ENCODE data around the gene APOBEC3B. TPM values are rescaled to one million over a fixed set of nuclear protein-coding genes. Genes with fewer than 3 reads are reported as not detected.

Gene APOBEC3B
- total RNA-seq = 0.72 TPM in 1 of 2 replicates, not detected in the other

DNA sequence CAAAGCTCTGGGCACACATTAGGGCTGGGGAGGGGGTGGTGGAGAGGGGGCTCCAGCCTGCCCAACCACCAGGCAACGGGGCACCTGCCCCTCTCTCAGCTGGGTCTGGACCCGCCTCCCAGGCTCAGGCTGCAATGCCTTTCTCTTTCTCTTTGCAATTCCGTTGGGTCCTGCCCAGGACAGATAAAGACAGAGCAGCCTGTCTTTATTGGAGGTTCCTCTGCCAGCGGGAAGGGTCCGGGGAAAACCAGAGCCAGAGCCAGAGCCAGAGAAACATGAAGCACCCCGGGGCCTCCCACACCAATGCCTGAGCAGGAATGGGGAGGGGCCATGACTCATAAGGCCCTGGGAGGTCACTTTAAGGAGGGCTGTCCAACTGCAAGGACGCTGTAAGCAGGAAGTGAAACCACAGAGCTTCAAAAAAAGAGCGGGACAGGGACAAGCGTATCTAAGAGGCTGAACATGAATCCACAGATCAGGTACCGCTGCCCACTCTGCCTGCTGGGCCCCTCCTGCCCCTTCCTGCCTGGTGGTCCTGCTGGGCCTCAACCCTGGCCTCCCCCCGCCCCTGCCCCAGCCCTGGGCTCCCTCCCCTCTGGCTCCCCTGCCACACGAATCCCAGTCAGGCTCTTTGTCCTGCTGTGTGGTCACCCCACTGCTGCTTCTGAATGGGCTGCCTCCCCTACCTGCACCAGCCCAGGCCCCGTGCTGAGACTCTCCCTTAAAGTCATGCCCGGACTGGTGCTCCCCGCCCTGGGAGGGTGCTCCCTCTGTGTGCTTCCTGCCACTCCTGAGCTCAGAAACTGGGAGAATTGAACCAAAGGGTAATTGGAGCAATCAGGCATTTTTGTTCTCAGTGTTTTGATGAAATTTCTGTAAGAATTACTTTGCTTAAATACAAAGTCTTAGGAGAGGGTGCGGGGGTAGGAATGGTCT is at the start of gene APOBEC3B:
TSS of gene APOBEC3B (plus strand) at position 356 of the 936 bp plus-strand sequence. CDS start at position 463, 107 bp downstream.

DNA sequence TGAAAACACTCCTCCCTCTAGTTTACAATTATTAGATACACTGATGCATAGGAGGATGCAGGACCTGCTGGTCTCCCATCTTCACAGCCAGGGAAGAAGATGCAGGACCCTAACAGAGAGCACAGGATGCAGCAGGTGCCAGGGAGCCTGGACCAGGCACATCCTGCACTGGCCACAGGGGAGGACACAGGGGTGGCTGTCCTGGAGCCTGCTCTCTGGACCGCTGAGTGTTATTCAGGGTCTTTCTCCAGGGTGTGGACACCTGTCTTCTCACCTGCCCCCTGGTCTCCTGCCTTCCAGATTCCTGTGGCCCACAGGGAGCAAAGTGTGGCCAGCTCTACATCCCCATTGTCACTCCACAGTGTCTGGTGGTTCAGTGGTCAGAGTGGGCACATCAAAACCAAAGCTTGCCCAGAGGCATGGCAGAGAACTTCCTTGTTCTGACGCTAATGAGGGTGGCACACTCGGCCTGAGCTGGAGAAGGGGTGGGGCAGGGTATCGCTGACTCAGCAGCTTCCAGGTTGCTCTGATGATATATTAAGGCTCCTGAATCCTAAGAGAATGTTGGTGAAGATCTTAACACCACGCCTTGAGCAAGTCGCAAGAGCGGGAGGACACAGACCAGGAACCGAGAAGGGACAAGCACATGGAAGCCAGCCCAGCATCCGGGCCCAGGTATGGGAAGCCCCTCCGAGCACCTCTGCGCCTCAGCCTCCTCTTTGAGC is 24.9 kb upstream of the APOBEC3B start, which contains the start of gene APOBEC3A:
TSS of gene APOBEC3A (plus strand) at position 564 of the 725 bp plus-strand sequence. CDS start at position 647, 83 bp downstream.

DNA sequence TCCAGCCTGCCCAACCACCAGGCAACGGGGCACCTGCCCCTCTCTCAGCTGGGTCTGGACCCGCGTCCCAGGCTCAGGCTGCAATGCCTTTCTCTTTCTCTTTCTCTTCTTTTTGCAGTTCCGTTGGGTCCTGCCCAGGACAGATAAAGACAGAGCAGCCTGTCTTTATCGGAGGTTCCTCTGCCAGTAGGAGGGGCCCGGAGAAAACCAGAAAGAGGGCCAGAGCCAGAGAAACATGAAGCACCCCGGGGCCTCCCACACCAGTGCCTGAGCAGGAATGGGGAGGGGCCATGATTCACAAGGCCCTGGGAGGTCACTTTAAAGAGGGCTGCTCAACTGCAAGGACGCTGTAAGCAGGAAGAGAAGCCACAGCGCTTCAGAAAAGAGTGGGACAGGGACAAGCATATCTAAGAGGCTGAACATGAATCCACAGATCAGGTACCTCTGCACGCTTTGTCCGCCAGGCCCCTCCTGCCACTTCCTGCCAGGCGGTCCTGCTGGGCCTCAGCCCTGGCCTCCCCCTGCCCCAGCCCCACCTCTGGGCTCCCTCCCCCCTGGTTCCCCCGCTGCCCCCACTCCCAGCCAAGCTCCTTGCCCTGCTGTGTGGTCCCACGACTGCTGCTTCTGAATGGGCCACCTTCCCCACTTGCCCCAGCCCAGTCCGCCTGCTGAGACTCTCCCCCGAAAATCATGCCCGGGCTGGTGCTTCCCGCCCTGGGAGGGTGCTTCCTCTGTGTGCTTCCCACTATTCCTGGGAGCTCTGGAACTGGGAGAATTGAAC is 32.0 kb downstream of the APOBEC3B start, which contains the start of gene APOBEC3C:
TSS of gene APOBEC3C (plus strand) at position 316 of the 781 bp plus-strand sequence. CDS start at position 422, 106 bp downstream.

DNA sequence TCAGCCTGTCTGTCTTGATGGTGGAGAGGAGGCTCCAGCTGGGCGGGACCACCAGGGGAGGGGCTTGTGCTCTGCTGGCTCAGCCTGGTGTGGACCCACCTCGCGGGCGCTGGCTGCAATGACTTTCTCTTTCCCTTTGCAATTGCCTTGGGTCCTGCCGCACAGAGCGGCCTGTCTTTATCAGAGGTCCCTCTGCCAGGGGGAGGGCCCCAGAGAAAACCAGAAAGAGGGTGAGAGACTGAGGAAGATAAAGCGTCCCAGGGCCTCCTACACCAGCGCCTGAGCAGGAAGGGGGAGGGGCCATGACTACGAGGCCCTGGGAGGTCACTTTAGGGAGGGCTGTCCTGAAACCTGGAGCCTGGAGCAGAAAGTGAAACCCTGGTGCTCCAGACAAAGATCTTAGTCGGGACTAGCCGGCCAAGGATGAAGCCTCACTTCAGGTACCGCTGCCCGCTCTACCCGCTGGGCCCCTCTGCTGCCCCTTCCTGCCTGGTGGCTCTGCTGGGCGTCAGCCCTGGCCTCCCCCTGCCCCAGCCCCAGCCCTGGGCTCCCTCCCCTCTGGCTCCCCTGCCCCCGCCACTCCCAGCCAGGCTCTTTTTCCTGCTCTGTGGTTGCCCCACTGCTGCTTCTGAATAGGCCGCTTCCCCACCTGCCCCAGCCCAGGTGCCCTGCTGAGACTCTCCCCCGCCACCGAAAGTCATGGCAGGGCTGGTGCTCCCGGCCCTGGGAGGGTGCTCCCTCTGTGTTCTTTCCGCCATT is 58.6 kb downstream of the APOBEC3B start, which contains the start of gene APOBEC3F:
TSS of gene APOBEC3F (plus strand) at position 327 of the 759 bp plus-strand sequence. CDS start at position 424, 97 bp downstream.

Other genes with a start within 250 kb of the APOBEC3B start
- 80.0 and 91.4 TPM in 2 replicates for gene SUN2, start 226.3 kb upstream of the APOBEC3B start, total RNA-seq
- 17.8 and 39.6 TPM in 2 replicates for gene DNAL4, start 188.2 kb upstream of the APOBEC3B start, total RNA-seq
- gene NPTXR, start 138.3 kb upstream of the APOBEC3B start, total RNA-seq = 0.48 TPM in 1 of 2 replicates, not detected in the other
- gene CBX6, start 110.1 kb upstream of the APOBEC3B start, total RNA-seq = 12.0 and 14.1 TPM in 2 replicates
- 0.21 and 0.72 TPM in 2 replicates for gene APOBEC3A, start 24.7 kb upstream of the APOBEC3B start, total RNA-seq
- 5.8 and 13.4 TPM in 2 replicates for gene APOBEC3C, start 31.9 kb downstream of the APOBEC3B start, total RNA-seq
- 0.24 and 0.43 TPM in 2 replicates for gene APOBEC3D, start 38.8 kb downstream of the APOBEC3B start, total RNA-seq
- gene APOBEC3F, start 58.5 kb downstream of the APOBEC3B start, total RNA-seq = 2.1 and 5.3 TPM in 2 replicates
- 4.6 and 9.6 TPM in 2 replicates for gene APOBEC3G, start 94.9 kb downstream of the APOBEC3B start, total RNA-seq
- 0.72 and 1.5 TPM in 2 replicates for gene APOBEC3H, start 114.9 kb downstream of the APOBEC3B start, total RNA-seq
- 0.48 and 2.6 TPM in 2 replicates for gene CBX7, start 170.3 kb downstream of the APOBEC3B start, total RNA-seq